Left ventricle myocardium inferior (tissue), 1 donor: Measurements from ENCODE around the gene HTR2B. TPM values are rescaled to one million over a fixed set of nuclear protein-coding genes. Genes with fewer than 3 reads are reported as not detected.

Source experiments
- DNase-seq: peaks from one replicate; pipeline ENCODE4 v3.0.0-alpha.2; 2020
- H3K27ac ChIP-seq: fragments of 200-600 bp; replicated peaks from 2 replicates; pipeline ENCODE4 v1.8.0; 2021
- H3K27me3 ChIP-seq: fragments of 200-600 bp; 2 replicates; pipeline ENCODE4 v1.8.0; 2021; ENCODE audit warnings: low read depth
- H3K36me3 ChIP-seq: fragments of 200-600 bp; 2 replicates; pipeline ENCODE4 v1.8.0; 2021
- H3K4me1 ChIP-seq: fragments of 200-600 bp; 2 replicates; pipeline ENCODE4 v1.8.0; 2021
- H3K4me3 ChIP-seq: fragments of 200-600 bp; 2 replicates; pipeline ENCODE4 v1.8.0; 2021; ENCODE audit warnings: mild to moderate bottlenecking, moderate library complexity
- H3K9me3 ChIP-seq: fragments of 200-600 bp; replicated peaks from 2 replicates; pipeline ENCODE4 v1.8.0; 2021
- intact Hi-C: fragments of 100-400 bp; cut with micrococcal nuclease; formaldehyde crosslinking; loops from one replicate; pipeline ENCODE4 v1.11.0; 2022
- long read RNA-seq: library from polyadenylated mRNA; unstranded; transcript quantifications from one replicate; pipeline ENCODE4 v2.0.0, GENCODE V29; 2021
- total RNA-seq: library from RNA; stranded (reverse); fragmentation: NEBNext Ultra II Directional; extraction: Animal tissue kit (Norgen Biotek cat#: 25700); gene quantifications from one replicate; pipeline ENCODE4 v1.2.1, GENCODE V29; 2021
- TF ChIP-seq, protein P1 (sequence below): fragments of 200-600 bp; IDR thresholded peaks from 2 replicates; pipeline ENCODE4 v1.8.0; 2021; ENCODE audit warnings: antibody characterized with exemption, mild to moderate bottlenecking, borderline replicate concordance
- donor health status: DM: no; HTN: yes; CAD: no; lungs with severe emphysema.

HTR2B gene
- total RNA-seq, result 1.5 TPM
- long read RNA-seq, partial matches to known transcripts, result 2 of 3 reads
- long read RNA-seq, other reads (novel, unspliced or antisense), result 1 of 3 reads

DNA sequence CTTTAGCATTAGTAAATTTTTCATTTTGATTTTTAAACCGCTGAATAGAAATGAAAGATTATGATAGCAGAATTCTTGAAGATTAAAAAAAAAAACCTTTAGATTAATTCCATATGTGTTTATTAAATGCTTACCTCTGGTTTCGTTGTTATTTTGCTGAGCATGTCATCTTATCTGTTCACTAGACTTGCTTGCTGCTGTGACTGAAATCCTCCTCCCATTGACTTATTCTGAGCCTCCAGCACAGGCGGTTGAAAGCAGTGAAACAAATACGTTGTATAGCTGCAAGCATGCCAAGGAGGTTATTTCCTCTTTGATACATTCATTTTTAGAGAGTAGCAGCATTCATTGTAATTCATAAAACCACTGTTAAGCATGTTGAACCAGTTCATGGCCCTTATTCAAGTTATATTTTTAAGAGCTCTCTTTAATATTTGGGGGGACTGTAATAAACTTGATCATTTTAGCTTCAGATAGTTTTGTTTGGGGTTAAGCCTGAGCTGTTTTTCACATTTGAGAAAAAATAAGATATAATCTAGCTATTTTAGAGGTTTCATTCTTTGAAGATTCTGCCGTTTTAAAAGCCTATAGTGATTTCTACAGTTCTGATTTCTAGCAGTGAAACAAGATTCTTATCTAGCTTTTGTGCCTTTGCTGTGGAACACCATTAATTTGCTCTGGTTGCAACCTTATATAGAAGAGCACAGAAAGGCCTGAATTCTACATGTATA is at the start of gene HTR2B:
TSS of gene HTR2B (minus strand) at position 205 of the 731 bp plus-strand sequence. CDS start 1,278 bp downstream, outside the sequence.
- H3K27ac ChIP-seq, result peak within 1 kb of the TSS; percentile 5
- intact Hi-C loops, result no loop called here
- peak within 1 kb of the TSS; percentile 38 for H3K4me3 ChIP-seq

DNA sequence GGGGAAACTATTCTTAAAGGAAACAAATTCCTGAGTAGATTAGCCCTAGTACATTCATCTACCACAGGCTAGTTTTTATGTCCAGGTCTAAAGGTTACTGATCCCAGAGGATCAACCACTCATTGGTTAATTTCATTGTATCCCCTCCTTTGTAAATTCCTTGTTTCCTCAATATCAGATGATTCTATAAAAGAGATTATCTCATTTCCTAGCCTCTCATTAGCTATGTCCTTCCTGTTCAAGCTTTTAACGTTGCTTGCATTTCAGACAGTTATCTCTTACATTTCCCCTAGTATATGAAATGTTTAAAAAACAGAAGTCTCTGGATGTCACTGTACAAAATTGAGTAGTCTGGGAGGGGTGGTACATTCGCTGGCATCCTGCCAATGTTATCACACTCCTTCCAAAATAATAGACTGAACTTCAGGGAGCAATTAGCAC is 49.4 kb upstream of the HTR2B start:
- Histone ChIP-seq H3K27ac (peak overlapping the region; percentile 10), H3K27me3 (no peaks in the 10 kb centered on the region), H3K4me1 (peaks cover 28% of the 10 kb centered on the region), H3K4me3 (no peak overlapping the region), H3K36me3 (peaks cover 29% of the 10 kb centered on the region), H3K9me3 (no peaks in the 10 kb centered on the region)
- intact Hi-C loops, result no loop called here
- no peak for DNase-seq
- TF ChIP-seq, protein P1, sequence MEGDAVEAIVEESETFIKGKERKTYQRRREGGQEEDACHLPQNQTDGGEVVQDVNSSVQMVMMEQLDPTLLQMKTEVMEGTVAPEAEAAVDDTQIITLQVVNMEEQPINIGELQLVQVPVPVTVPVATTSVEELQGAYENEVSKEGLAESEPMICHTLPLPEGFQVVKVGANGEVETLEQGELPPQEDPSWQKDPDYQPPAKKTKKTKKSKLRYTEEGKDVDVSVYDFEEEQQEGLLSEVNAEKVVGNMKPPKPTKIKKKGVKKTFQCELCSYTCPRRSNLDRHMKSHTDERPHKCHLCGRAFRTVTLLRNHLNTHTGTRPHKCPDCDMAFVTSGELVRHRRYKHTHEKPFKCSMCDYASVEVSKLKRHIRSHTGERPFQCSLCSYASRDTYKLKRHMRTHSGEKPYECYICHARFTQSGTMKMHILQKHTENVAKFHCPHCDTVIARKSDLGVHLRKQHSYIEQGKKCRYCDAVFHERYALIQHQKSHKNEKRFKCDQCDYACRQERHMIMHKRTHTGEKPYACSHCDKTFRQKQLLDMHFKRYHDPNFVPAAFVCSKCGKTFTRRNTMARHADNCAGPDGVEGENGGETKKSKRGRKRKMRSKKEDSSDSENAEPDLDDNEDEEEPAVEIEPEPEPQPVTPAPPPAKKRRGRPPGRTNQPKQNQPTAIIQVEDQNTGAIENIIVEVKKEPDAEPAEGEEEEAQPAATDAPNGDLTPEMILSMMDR, result no peak

More for the DNA sequence above, at the start of gene HTR2B:
- no peaks in the 10 kb centered on the region for H3K9me3 ChIP-seq
- H3K4me1 ChIP-seq, result peaks cover 30% of the 10 kb centered on the region
- H3K36me3 ChIP-seq, result no peaks in the 10 kb centered on the region
- no peaks in the 10 kb centered on the region for H3K27me3 ChIP-seq
- DNase-seq, result no peak
- TF ChIP-seq, protein P1, result no peak

DNA sequence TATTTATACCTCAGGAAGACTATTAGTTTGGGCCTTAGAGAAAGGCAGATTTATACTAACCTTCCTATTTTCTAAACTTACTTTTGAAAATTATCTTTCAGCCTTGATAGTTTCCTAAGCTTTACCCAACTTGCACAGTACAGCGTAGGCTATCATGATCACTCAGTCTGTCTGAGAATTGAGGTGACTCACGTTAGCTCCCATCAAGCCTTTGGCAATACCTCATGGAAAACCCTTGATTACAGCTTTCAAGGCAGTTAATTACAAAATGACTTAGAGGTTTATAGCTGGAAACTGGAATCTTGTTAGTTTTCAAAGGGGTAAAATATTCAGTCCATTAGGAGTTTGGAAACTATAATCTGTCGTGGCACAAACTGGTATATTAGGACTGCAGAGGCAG is 47.2 kb upstream of the HTR2B start:
- Histone ChIP-seq H3K36me3 (peaks cover 44% of the 10 kb centered on the region), H3K4me1 (peaks cover 30% of the 10 kb centered on the region), H3K9me3 (no peaks in the 10 kb centered on the region), H3K27ac (no peak overlapping the region), H3K27me3 (no peaks in the 10 kb centered on the region), H3K4me3 (no peak overlapping the region)
- TF ChIP-seq, protein P1, result no peak
- no peak for DNase-seq
- intact Hi-C loops, result no loop called here

DNA sequence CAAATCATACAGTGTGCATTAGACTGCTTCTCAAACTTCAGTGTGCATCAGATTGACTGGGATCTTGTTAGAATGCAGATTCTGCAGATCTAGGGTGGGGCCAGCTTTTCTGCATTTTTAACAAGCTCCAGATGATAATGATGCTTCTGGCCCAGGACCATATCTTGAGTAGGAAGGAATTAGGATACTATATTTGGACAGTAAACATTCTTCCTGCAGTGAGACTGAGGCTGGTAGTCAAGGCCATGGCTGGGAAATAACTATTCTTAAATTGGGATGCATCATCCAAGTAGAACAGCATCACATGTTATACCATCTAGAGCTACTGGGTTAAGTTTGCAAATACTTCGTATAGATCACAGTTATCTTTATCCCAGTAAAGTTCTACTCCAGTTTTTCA is 45.2 kb upstream of the HTR2B start:
- DNase-seq, result no peak
- no peaks in the 10 kb centered on the region for H3K9me3 ChIP-seq
- peaks cover 64% of the 10 kb centered on the region for H3K36me3 ChIP-seq
- intact Hi-C loops, result no loop called here
- no peaks in the 10 kb centered on the region for H3K27me3 ChIP-seq
- H3K4me1 ChIP-seq, result peaks cover 23% of the 10 kb centered on the region
- TF ChIP-seq, protein P1, result no peak
- no peak overlapping the region for H3K27ac ChIP-seq
- no peak overlapping the region for H3K4me3 ChIP-seq

DNA sequence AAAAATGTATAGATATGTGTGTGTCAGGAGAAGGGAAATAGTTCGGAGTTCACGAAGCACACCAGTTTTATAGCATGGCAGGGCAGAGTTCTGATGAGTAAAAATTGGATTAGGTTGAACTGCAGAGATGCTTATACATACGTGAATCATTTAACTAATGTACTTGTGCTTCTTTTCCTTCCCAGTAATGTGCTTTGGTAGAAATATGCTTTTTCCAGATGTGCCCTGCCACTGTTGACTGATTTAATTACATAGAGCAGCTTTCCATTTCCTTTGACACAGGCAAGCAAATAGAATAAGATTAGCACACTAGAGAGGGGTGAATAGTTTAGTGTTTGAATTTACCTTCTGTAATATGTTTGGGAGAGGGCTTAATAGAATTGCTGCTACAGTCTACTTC is 44.6 kb upstream of the HTR2B start:
- TF ChIP-seq, protein P1, result no peak
- peaks cover 18% of the 10 kb centered on the region for H3K4me1 ChIP-seq
- no peaks in the 10 kb centered on the region for H3K27me3 ChIP-seq
- H3K27ac ChIP-seq, result peak overlapping the region; percentile 14
- intact Hi-C loops, result no loop called here
- no peak overlapping the region for H3K4me3 ChIP-seq
- no peak for DNase-seq
- no peaks in the 10 kb centered on the region for H3K9me3 ChIP-seq
- H3K36me3 ChIP-seq, result peaks cover 70% of the 10 kb centered on the region
